ENCODE measurements around the gene ABHD1.
A peak's percentile ranks its signal among the peaks of the same experiment; 100 is the strongest.

ABHD1 gene

DNA sequence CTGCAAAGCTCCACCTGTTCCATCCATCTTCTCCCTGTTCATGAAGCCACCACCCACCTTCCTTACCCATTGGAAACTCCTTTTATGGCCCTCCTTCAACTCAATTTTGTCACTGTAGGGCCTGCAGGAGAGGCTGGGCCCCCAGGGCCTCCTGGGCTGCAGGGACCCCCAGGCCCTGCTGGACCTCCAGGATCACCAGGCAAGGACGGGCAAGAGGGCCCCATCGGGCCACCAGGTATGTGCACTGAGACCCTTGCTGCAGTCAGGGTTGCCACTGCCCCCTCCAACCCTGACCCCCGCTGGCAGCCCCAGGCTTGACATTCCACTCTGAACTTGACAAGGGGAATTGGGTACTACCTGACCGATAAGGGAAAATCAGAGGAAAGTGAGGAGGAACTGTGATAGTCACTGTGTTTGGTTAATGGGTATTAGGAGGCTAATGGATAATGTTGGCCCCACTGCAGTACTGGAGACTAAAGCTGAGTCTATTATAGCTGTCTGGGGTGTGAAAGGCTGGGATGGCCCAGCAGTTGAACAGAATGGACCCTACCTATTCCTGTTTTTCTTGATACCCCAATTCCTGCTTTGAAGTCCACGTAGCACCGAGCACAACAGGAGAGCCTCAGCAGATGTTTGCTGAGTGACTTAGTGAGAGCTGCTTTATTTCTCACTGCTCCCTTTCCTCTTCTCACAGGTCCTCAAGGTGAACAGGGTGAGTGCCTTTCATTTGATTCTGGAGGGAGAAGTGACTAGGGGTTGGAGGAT lies 39.1 kb upstream of the ABHD1 start:
- peaks cover 0 to 7% of the 10 kb centered on the region in 2 experiments; a peak in 1 of 3 replicates for H3K36me3 ChIP-seq (ENCODE audit: control insufficient read depth in 2 of 2, insufficient read depth in 1 of 2, low read length in 2 of 2)
- no peak overlapping the region for H3K4me3 ChIP-seq (ENCODE audit: low read depth, low read length)
- TF ChIP-seq ZBTB48 (tag by site-specific recombination; IDR thresholded peaks at IDR 0.05) (peak; percentile 19; the same call in 1 of the 2 replicates), ZFP37 (tag by site-specific recombination; IDR thresholded peaks at IDR 0.05) (no peak), ZNF529 (tag by site-specific recombination; IDR thresholded peaks at IDR 0.05; ENCODE audit: insufficient replicate concordance) (no peak), ZXDB (tag by site-specific recombination; IDR thresholded peaks at IDR 0.05) (no peak), ZNF558 (tag by site-specific recombination; IDR thresholded peaks at IDR 0.05) (no peak), GLIS2 (tag by site-specific recombination; IDR thresholded peaks at IDR 0.05) (peak; percentile 42; the same call in 1 of the 2 replicates)
- TF ChIP-seq, protein P1, sequence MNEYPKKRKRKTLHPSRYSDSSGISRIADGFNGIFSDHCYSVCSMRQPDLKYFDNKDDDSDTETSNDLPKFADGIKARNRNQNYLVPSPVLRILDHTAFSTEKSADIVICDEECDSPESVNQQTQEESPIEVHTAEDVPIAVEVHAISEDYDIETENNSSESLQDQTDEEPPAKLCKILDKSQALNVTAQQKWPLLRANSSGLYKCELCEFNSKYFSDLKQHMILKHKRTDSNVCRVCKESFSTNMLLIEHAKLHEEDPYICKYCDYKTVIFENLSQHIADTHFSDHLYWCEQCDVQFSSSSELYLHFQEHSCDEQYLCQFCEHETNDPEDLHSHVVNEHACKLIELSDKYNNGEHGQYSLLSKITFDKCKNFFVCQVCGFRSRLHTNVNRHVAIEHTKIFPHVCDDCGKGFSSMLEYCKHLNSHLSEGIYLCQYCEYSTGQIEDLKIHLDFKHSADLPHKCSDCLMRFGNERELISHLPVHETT (tag by site-specific recombination; IDR thresholded peaks at IDR 0.05), result no peak
- H3K9me3 ChIP-seq (ENCODE audit: control insufficient read depth, insufficient read depth, low read depth, low read length), result no peaks in the 10 kb centered on the region
- CTCF ChIA-PET, result interaction anchor here (0.7 to 2.9 kb wide), 6 partner anchors 9 to 196 kb away, joined by 3 to 11 read pairs (median 3); no protein-coding TSS in a partner anchor
- POLR2A ChIA-PET, result interaction anchor here (0.6 to 4.1 kb wide), 3 partner anchors 12 to 68 kb away, joined by 4 to 45 read pairs (median 7); partner anchors contain the start of gene OST4
- peaks cover 8% of the 10 kb centered on the region for H3K4me1 ChIP-seq (ENCODE audit: control insufficient read depth, insufficient read depth, low read length)
- H3K27ac ChIP-seq (ENCODE audit: extremely low read depth, low read depth, low read length), result no peak overlapping the region

DNA sequence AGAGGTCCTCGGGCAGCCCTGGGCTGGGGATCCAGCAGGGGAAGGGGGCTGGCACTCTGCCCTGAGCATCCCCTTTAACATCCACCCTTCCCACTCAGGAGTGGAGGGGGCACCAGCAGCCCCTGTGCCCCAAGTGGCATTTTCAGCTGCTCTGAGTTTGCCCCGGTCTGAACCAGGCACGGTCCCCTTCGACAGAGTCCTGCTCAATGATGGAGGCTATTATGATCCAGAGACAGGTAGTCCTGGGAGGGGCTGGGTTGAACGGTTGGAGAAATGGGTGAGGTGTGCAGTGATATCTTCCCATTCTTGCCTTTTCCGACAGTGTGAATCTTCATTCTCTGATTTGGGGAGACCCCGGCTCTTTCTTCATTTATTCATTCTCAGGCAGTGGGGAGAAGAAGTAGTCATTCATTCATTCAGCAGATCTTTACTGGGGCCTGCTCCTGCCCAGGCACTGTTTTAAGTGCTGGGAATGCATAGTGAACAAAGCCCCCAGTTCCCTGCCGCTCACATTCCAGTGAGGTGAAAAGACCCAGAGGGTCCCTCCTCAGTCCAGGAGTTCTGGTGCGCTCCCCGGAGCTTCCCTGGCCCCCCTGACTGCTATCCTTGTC lies 38.4 kb upstream of the ABHD1 start:
- H3K36me3 ChIP-seq (ENCODE audit: control insufficient read depth in 2 of 2, insufficient read depth in 1 of 2, low read length in 2 of 2), result peaks cover 0 to 7% of the 10 kb centered on the region in 2 experiments; a peak in 1 of 3 replicates
- no peak overlapping the region for H3K4me3 ChIP-seq (ENCODE audit: low read depth, low read length)
- peaks cover 8% of the 10 kb centered on the region for H3K4me1 ChIP-seq (ENCODE audit: control insufficient read depth, insufficient read depth, low read length)
- TF ChIP-seq RBAK (tag by site-specific recombination; IDR thresholded peaks at IDR 0.05), result no peak
- TF ChIP-seq GLIS1 (tag by site-specific recombination; IDR thresholded peaks at IDR 0.05), result peak; percentile 83; the same call in 1 of the 2 replicates
- no peak for TF ChIP-seq ZNF843 (tag by site-specific recombination; IDR thresholded peaks at IDR 0.05)
- no peak for TF ChIP-seq ZNF837 (tag by site-specific recombination; IDR thresholded peaks at IDR 0.05)
- peak; percentile 53; the same call in 1 of the 2 replicates for TF ChIP-seq ZNF24 (tag by site-specific recombination; IDR thresholded peaks at IDR 0.05)
- ChIA-PET CTCF (interaction anchor here (0.7 to 3.3 kb wide), 6 partner anchors 8 to 133 kb away, joined by 3 to 44 read pairs (median 4); no protein-coding TSS in a partner anchor), POLR2A (interaction anchor here (0.8 to 1.5 kb wide), 3 partner anchors 11 to 35 kb away, joined by 3 to 5 read pairs (median 4); partner anchors contain the start of gene OST4)
- no peak overlapping the region; the same call in 1 of the 2 replicates for H3K27ac ChIP-seq (ENCODE audit: extremely low read depth, low read depth, low read length)
- H3K9me3 ChIP-seq (ENCODE audit: control insufficient read depth, insufficient read depth, low read depth, low read length), result no peaks in the 10 kb centered on the region

DNA sequence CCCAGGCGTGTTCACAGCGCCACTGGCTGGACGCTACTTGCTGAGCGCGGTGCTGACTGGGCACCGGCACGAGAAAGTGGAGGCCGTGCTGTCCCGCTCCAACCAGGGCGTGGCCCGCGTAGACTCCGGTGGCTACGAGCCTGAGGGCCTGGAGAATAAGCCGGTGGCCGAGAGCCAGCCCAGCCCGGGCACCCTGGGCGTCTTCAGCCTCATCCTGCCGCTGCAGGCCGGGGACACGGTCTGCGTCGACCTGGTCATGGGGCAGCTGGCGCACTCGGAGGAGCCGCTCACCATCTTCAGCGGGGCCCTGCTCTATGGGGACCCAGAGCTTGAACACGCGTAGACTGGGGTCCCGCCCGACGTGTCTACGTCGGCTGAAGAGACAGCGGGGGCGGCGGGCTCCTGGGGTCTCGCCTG lies 37.9 kb upstream of the ABHD1 start:
- Histone ChIP-seq H3K36me3 (ENCODE audit: control insufficient read depth in 2 of 2, insufficient read depth in 1 of 2, low read length in 2 of 2) (peaks cover 0 to 7% of the 10 kb centered on the region in 2 experiments; a peak in 1 of 3 replicates), H3K4me3 (ENCODE audit: low read depth, low read length) (peak overlapping the region; percentile 46), H3K9me3 (ENCODE audit: control insufficient read depth, insufficient read depth, low read depth, low read length) (no peaks in the 10 kb centered on the region), H3K27ac (ENCODE audit: extremely low read depth, low read depth, low read length) (peak overlapping the region; percentile 72), H3K4me1 (ENCODE audit: control insufficient read depth, insufficient read depth, low read length) (peaks cover 8% of the 10 kb centered on the region)
- ChIA-PET CTCF (interaction anchor here (0.7 to 3.3 kb wide), 5 partner anchors 13 to 896 kb away, joined by 3 to 44 read pairs (median 5); no protein-coding TSS in a partner anchor), POLR2A (interaction anchor here (0.8 to 1.5 kb wide), 3 partner anchors 10 to 35 kb away, joined by 3 to 5 read pairs (median 4); partner anchors contain the start of gene OST4)
- TF ChIP-seq ZNF155 (tag by site-specific recombination; IDR thresholded peaks at IDR 0.05) (no peak), GLIS2 (tag by site-specific recombination; IDR thresholded peaks at IDR 0.05) (peak; percentile 57; the same call in 1 of the 2 replicates), ZNF404 (tag by site-specific recombination; IDR thresholded peaks at IDR 0.05) (no peak), ZBTB8A (tag by site-specific recombination; IDR thresholded peaks at IDR 0.05) (no peak; the same call in 1 of the 2 replicates), GLIS1 (tag by site-specific recombination; IDR thresholded peaks at IDR 0.05) (no peak; the same call in 1 of the 2 replicates), ZBTB21 (tag by site-specific recombination; IDR thresholded peaks at IDR 0.05) (no peak), ZNF19 (tag by site-specific recombination; IDR thresholded peaks at IDR 0.05; ENCODE audit: low read depth) (no peak), TCF7L2 (IDR thresholded peaks at IDR 0.05; ENCODE audit: borderline replicate concordance, low read depth, low read length) (no peak), ZNF785 (tag by site-specific recombination; IDR thresholded peaks at IDR 0.05) (no peak), ZNF133 (tag by site-specific recombination; IDR thresholded peaks at IDR 0.05) (no peak)
- TF ChIP-seq, protein P2, sequence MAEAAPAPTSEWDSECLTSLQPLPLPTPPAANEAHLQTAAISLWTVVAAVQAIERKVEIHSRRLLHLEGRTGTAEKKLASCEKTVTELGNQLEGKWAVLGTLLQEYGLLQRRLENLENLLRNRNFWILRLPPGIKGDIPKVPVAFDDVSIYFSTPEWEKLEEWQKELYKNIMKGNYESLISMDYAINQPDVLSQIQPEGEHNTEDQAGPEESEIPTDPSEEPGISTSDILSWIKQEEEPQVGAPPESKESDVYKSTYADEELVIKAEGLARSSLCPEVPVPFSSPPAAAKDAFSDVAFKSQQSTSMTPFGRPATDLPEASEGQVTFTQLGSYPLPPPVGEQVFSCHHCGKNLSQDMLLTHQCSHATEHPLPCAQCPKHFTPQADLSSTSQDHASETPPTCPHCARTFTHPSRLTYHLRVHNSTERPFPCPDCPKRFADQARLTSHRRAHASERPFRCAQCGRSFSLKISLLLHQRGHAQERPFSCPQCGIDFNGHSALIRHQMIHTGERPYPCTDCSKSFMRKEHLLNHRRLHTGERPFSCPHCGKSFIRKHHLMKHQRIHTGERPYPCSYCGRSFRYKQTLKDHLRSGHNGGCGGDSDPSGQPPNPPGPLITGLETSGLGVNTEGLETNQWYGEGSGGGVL (tag by site-specific recombination; IDR thresholded peaks at IDR 0.05), result no peak
- TF ChIP-seq, protein P3, sequence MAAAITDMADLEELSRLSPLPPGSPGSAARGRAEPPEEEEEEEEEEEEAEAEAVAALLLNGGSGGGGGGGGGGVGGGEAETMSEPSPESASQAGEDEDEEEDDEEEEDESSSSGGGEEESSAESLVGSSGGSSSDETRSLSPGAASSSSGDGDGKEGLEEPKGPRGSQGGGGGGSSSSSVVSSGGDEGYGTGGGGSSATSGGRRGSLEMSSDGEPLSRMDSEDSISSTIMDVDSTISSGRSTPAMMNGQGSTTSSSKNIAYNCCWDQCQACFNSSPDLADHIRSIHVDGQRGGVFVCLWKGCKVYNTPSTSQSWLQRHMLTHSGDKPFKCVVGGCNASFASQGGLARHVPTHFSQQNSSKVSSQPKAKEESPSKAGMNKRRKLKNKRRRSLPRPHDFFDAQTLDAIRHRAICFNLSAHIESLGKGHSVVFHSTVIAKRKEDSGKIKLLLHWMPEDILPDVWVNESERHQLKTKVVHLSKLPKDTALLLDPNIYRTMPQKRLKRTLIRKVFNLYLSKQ (tag by site-specific recombination; IDR thresholded peaks at IDR 0.05; ENCODE audit: borderline replicate concordance), result no peak

Data from HEK293 (cell line).